GM19193 (cell line): Measurements from ENCODE around the gene VIPR2.

Source experiments
- POLR2A ChIP-seq: IDR thresholded peaks from 4 replicates; pipeline ENCODE4 v1.6.1; 2011; ENCODE audit not compliant: insufficient read depth, insufficient read length; ENCODE audit errors: extremely low read depth

Gene VIPR2, protein sequence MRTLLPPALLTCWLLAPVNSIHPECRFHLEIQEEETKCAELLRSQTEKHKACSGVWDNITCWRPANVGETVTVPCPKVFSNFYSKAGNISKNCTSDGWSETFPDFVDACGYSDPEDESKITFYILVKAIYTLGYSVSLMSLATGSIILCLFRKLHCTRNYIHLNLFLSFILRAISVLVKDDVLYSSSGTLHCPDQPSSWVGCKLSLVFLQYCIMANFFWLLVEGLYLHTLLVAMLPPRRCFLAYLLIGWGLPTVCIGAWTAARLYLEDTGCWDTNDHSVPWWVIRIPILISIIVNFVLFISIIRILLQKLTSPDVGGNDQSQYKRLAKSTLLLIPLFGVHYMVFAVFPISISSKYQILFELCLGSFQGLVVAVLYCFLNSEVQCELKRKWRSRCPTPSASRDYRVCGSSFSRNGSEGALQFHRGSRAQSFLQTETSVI

DNA sequence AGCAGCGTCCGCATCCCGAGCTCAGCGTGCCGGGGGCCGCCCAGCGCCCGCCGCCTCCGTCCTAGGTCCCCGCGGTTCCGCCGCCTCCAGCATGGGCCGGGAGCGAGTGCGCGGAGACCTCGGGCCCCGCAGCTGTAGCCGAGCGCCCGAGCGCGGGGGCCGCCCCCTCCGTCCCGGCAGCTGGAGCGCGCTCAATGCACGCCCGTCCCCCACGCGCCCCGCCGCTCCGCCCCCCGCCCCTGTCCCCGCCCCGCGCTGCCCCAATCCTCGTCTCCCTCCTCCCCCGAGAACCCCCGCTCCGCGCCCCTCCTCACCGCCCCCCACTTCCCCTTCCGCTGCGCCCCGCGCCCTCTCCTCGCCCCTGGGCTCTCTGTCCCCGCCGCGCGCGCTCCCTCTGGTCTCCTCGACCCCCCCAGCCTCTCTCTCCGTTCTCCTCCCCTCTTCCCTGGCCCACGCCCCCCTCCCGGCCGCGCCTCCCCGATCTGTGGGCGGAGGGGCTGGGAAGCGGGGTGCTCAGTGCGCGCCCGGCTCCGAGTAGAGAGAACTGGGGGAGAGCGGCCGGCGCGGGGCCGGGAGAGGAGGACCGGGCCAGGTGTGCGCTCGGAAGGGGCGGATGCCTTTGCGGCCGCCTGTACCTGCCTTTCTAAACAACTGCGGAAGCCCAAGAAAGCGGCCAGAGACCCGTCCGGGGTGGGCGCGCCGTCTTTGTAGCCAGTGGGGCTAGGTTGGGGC lies at the start of gene VIPR2:
Gene VIPR2, minus strand, starts transcription at position 110 of the 732 bp plus-strand sequence. Its CDS starts 96 bp downstream, at position 14.
- TF ChIP-seq POLR2A, result no peak

DNA sequence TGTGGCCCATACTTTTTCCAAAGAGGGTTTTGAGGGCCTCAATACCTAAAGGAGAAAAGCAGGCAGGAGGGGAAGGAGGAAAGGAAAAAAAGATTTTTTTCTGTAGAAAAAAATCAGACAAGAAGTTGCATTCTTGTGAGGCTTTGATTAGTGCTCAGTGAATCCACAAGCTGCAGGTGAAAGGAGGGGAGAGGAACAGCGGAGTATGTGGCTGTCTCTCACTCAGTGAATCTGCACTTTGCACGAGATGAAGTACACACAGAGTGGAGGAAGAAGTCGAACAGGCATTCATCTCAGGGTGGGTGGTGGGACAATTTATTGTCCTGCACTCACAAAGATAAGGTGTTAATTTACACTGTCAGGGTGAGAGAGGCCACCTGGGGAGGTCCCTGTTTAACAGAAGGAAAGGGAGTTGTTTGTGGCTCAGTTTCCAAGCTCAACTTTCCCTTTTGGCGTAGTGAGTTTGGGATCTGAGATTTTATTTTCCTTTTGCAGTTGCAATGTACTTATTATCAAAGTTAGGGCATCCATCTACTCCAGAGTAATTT lies 49.0 kb upstream of the VIPR2 start:
- no peak for TF ChIP-seq POLR2A

DNA sequence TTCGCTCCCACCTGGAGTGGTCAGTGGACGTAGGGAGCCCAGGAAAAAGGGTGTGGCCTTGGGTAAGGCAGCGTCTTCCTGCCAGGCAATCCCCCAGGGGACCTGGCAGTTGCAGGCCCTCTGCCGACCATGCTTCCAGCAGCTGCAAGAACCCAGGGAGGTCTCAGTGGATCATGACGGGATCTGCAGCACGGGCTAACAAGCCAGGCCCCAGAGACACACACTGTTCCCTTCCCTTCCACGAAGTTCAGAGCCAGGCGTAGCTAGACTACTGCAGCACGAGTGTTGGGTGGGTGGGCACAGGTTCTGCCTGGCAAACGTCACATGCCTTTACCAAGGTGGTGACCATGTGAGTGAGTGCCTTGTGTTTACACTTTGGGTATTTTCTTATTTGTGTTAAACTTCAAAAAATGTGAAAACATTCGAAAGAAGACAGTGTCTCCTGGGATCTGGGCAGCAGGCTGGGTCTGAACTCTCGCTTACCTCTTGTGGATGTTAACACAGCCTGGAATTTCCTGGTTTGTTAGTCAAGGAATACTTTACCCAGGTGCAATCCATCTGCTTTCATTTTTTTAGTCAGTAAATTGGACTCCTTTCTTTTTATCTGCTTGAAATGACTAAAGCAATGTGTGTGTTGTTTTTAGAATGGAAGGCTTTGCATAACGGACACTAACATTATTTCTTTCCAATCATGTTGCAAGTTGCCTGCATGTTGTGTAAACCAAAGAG lies 48.2 kb upstream of the VIPR2 start:
- no peak for TF ChIP-seq POLR2A

DNA sequence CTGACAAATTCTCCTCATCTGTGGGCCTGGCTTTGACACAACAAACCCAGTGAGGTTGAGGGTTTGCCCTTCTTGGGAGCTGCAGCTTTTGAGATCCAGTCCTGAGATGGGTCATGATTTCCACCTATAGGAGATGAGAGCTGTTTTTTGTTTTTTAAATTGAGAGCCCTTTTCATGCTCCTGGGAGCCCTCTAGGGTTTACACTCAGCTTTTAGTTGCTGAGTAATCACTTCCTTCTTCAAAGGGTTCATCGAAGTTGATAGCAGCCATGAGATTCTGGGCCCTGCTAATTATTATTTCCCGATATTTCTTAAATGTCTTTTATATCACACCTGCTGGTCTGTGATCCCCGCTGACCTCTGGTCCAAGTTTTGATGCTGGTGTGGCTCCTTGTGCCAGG lies 47.3 kb upstream of the VIPR2 start:
- TF ChIP-seq POLR2A, result no peak

DNA sequence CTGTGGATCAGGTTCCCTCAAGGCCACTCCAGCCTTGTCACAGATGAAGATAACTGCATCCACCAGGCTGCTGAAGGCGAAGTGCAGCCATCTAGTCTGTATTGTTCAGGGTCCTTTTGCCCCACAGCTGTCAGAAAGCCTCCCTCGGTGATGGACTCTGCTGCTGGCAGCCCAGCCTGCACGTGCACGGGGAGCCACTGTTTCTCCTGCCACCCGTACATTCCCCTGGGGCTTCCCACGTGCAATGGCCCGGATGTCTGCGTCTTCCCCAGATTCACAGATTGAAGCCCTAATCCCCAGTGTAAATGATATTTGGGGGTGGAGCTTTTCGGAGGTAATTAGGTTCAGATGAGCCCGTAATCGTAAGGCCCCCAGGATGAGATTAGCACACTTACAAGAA lies 46.6 kb upstream of the VIPR2 start:
- TF ChIP-seq POLR2A, result no peak

DNA sequence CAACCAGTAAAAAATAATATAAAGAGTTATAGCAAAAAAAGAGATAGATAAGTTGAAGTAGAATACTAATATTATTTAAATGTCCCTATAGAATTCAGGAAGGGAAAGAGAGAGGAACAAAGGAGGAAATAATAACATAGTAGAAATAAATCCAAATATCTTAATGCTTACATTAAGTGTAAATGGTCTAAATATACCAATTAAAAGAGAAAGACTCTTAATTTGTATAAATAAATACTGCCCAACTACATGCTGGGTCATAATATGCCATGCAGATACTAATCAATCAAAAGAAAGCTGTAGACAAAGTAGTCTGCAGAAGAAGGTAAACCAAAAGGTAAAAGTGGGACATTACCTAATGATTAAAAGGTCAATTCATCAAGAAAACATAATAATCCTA lies 43.3 kb upstream of the VIPR2 start:
- no peak for TF ChIP-seq POLR2A

DNA sequence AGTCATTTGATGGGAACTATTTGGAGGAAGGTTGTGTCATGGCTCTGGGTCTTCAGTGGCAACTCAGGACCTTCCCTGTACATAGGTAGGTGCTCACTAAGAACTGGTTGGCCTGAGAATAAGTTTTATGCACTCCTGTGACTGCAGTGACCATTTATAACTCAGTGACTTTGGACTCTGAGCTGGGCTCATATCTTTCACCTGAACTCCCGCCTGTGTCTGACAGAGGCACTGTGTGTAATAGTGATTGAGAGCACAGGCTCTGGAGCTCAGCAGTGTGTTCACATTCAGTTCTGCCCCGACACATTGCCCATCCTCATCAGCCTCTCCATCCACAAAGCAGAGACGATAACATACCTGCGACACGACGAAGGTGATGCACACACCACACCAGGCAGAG lies 34.6 kb upstream of the VIPR2 start:
- no peak for TF ChIP-seq POLR2A

DNA sequence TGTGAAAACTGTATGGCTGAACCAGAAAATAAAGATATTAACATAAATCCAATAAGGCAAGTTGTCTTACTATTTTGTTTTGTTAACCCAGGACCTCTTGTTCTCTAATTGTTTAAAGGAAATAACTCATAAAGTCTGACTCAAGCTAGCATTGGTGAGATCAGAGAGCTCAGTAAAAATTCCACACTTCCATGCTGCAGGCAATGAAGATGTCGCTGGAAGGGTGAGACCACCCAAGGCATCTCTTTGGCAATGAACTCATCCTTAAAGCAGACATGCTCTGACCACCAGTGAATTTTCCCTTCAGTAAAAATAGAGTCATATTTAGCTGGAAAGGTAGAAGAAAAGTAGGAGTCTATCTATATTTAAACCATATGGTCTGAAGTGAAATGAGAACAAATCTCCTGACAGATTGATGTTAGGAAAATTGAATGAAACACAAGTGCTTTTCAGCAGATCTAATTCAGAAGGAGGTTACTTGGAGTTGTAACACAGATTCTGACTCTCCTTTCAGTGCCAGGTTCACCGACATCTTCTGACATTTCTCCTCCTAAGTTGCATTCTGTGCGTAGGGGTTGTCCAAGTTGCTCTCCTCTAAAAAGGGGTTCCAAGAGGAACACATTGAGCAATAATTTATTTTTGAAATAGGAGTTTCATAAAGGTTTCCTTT lies 32.8 kb upstream of the VIPR2 start:
- no peak for TF ChIP-seq POLR2A

DNA sequence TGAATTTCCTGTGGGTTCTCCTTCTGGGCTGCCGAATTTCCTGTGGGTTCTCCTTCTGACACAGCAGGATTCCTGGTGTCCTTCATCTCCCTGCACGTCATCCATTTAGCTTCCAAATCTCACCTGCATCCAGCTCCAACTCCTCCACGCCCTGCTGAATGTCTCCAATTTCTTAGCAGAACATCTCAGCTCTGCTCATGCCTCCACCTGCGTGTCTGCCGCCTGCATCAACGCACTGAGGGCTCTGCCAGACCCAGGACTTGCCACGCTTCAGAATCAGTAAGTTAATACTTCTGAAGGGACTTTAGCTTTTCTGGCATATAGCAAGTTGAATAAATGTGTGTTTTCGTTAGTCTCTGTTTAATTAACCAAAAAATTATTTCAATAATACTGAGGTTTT lies 31.1 kb upstream of the VIPR2 start:
- no peak for TF ChIP-seq POLR2A

DNA sequence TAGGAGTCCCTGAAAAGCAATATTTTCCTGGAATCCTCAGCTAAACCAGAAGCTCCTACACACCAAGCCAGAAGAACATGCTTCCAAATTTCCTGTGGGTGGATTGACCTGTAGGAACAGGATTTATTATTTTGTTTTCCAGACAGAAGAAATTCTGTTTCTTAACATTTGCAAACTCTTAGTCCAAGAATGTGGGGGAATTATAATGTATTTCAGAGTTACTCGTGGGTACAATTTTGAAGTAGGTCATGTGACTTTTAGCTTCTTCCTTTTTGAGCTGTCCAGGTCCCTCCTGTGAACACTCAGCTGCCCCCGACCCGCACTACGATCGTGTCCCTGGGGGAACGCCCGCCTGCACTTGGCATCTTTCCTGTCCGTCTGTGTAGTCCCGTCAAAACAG lies 27.7 kb upstream of the VIPR2 start:
- TF ChIP-seq POLR2A, result no peak

DNA sequence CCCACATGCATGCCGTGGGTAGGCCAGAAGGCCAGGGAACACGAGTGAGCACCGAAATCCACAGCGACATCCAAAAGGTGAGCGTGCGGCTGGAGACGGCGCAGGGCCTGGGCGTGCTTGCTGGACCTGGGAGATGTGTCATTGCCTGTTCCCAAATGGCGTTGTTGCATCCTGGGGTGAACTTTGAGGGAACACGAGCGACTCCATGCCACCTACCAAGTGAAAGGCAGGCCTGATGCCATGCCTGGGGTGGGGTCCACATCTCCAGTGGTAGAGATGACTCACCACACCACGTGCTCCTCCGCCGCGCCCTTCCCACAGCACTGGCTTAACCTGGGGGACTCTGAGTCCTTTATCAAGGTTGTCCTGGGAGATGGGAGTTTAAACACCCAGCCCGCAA lies 24.7 kb upstream of the VIPR2 start:
- TF ChIP-seq POLR2A, result no peak

DNA sequence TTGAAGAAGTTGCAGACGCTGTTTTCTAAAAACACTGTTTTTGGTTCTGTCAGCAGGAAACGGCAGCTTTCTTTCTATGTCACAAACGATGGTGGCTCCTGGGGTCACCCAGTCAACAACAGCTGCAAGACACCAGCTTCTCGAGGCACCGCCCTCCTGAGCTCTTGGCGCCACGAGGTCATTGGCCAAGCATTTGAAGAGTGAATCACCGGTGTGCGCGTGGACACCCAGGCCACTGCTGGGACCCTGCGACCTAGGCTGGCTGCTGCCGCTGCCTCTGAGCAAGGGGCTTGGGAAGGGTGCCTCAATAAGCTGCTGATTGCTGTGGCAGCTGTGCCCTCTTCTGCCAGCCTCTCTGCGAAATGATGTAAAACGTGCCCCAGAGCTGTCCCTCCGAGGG lies 22.5 kb upstream of the VIPR2 start:
- no peak for TF ChIP-seq POLR2A

DNA sequence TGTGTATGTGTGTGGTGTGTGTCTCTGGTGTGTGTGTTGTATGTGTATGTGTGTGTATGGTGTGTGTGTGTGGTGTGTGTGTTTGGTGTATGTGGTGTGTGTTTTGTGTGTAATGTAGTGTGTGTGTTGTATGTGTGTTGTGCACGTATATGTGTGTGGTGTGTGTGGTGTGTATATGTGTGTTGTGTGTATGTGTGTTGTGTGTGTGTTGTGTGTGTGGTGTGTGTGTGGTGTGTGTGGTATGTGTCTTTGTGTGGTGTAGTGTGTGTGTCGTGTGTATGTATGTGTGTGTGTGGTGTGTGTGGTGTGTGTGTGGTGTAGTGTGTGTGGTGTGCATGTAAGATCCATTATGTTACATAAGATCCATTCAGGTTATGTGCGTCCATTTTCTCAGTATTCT lies 21.9 kb upstream of the VIPR2 start:
- no peak for TF ChIP-seq POLR2A

DNA sequence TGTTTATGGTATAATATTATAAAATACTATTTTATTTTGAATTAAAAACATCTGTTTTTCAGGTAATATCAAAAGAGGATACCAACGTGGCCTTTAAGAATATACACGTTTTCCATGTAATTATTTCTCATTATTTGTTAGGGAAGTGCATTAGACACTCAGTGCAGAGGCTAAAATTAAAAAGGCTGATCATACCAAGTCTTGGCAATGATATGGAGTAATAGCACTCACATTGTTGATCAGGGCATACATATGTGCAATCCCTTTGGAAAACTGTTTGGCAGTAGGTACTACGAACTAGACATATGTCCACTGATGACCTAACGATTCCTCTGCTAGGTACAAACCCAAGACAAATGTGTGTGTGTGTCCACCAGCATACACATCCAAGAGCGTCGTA lies 20.7 kb upstream of the VIPR2 start:
- no peak for TF ChIP-seq POLR2A

DNA sequence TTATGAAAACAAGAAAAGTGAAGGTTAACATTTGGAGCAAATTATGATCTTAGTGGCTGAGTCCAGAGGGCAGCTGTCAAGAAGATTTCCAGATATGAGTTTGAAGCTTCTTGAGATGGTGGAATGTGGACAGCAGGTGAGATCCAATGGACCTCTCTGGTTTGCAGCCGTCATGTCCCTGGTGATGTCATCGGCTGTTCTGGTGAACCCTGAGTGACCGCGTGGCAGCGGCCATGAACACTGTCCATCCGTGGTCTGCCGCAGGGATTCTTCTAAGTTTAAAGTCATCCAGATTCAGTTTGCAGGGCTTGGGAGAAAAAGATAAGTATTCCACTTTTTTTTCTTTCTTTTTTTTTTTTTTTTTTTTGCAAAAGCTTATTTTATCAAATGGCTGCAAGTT lies 15.8 kb upstream of the VIPR2 start:
- TF ChIP-seq POLR2A, result no peak

DNA sequence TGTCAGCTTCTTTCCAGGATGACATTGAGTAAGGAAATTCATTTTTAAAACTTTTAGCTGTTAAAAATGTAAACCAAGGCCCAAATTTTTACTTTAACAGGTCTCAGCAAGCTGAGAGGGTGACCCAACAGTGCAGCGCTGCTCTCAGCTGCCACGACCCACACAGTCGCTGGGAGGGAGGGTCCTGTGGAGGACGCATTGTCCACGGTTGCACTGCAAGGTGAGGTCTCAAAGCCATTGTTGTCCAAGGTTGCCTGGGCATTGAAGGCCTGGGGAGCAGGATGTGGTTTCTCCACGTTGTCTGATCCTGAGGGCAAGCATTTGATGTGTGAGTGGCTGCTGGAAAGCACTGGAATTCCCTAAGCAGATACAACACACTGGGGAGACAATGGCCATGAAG lies 15.1 kb upstream of the VIPR2 start:
- TF ChIP-seq POLR2A, result no peak
